ENCODE data around the gene SNX14. TPM values are rescaled to one million over a fixed set of nuclear protein-coding genes. Genes with fewer than 3 reads are reported as not detected.

The SNX14 gene
- total RNA-seq, 1 donor from 2014 or later: 204 TPM

- no peak for DNase-seq
Observed at GRCh38 chr6:85463621-85464259, 129.9 kb downstream of the SNX14 start.

GRCh38 chr6:85462673-85463072 is 131.0 kb downstream of the SNX14 start:
- DNase-seq: no peak

- DNase-seq: no peak
Observed at GRCh38 chr6:85461798-85462170, 131.9 kb downstream of the SNX14 start.

- DNase-seq: no peak
Observed at GRCh38 chr6:85460921-85461797, 132.5 kb downstream of the SNX14 start.

- DNase-seq: no peak
Observed at GRCh38 chr6:85460154-85460920, 133.3 kb downstream of the SNX14 start.

GRCh38 chr6:85459224-85459901 is 134.3 kb downstream of the SNX14 start:
- DNase-seq: no peak

GRCh38 chr6:85458782-85459181 is 134.9 kb downstream of the SNX14 start:
- DNase-seq: no peak

- DNase-seq: no peak
Observed at GRCh38 chr6:85458184-85458583, 135.5 kb downstream of the SNX14 start.

GRCh38 chr6:85456782-85457181 is 136.9 kb downstream of the SNX14 start:
- DNase-seq: no peak

Other genes with a start within 250 kb of the SNX14 start
- 4.7 TPM for gene NT5E, start 143.8 kb downstream of the SNX14 start, total RNA-seq
- gene SYNCRIP, start 49.0 kb upstream of the SNX14 start, total RNA-seq: 118 TPM

All from occipital lobe (tissue), 2 donors.